SH-SY5Y (cell line): ENCODE measurements around the gene ANKRD60.

Experiments
- GATA2 ChIP-seq: IDR thresholded peaks from 2 replicates; pipeline ENCODE4 v1.6.1; 2011; ENCODE audit warnings: mild to moderate bottlenecking, low read depth, low read length
- GATA3 ChIP-seq: IDR thresholded peaks from 2 replicates; pipeline ENCODE4 v1.6.1; 2011; ENCODE audit warnings: low read depth, mild to moderate bottlenecking, low read length, moderate library complexity

DNA sequence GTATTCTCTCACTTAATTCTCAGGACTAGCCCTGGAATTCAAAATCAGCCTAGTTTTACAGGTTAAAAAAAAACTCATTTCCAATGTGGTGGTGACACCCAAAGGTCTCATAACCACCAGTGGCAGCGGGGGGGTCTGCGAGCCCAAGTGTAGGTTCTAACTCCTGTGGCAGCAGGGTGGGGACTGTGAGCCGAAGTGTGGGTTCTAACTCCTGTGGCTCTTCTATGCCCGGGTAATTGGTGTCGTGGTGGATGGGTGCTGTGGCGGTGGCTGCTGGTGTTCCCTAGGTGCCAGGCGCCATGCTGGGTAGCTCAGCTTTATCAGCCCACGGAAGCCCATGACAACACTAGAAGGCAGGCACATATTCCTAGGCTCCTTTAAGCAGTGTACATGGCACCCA lies 4.9 kb upstream of the ANKRD60 start:
- TF ChIP-seq GATA3 (no peak), GATA2 (no peak)
